HG02642 (cell line): ENCODE results near the gene TAGLN2.

Experiments used
- ATAC-seq: cut with Tn5 transposase; IDR thresholded peaks from one replicate; pipeline ENCODE4 v1.9.1; 2021; ENCODE audit warnings: mild to moderate bottlenecking; ENCODE audit not compliant: unreplicated experiment, poor library complexity

The TAGLN2 gene

GRCh38 chr1:159881622-159882526 lies 43.4 kb downstream of the TAGLN2 start:
- no peak for ATAC-seq

DNA sequence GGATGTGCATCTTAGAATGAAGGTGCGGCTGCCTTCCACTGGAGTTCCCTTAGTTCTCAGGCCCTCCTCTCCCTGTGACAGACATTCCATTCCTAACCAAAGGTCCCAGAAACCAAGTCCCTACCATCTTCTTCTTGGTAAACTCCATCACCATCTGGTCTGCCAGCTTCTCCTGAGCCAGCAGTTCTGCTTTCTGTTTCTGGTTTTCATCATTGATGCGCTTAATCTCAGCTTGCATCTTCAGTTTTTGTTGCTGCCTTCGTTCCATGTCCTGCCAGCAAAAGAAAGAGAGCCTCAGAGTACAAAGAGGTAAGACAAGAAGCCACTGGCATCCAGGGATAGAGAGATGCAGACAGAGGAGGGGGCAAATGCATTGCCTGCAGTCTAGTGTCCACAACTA lies 44.9 kb downstream of the TAGLN2 start:
- no peak for ATAC-seq

- no peak for ATAC-seq
Measured at GRCh38 chr1:159879977-159880376, 45.3 kb downstream of the TAGLN2 start.

GRCh38 chr1:159879136-159879535 lies 46.2 kb downstream of the TAGLN2 start:
- no peak for ATAC-seq

DNA sequence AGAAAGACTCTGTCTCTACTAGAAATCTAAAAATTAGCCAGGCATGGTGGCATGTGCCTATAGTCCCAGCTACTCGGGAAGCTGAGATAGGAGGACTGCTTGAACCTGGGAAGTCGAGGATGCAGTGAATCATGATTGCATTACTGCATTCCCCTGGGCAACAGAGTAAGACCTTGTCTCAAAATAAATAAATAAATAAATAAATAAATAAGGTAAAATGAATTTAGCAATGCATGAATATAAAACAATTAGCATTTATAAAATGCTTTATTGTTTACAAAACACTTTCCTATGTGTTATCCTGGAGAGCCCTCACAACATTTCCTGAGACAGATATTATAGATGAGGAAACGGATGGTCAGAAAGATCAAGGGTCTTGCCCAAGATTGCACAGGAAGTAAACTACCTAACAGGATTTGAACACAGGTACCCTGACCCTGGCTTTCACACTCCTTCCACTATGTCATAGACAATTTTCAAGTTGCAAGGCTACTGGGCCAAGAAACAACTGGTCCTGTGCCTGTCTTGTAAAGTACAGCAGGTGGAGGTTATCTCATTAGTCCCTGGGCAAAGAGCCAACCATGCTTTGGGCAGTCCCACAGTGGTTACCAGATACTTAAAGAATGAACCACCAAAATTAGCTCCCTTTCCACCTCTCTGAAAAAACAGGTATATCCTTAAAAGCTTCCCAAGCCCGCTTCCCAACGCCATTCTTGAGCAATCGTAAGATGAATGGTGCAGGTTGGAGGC lies 47.4 kb downstream of the TAGLN2 start:
- ATAC-seq = no peak

GRCh38 chr1:159873530-159874143 lies 51.7 kb downstream of the TAGLN2 start:
- no peak for ATAC-seq

DNA sequence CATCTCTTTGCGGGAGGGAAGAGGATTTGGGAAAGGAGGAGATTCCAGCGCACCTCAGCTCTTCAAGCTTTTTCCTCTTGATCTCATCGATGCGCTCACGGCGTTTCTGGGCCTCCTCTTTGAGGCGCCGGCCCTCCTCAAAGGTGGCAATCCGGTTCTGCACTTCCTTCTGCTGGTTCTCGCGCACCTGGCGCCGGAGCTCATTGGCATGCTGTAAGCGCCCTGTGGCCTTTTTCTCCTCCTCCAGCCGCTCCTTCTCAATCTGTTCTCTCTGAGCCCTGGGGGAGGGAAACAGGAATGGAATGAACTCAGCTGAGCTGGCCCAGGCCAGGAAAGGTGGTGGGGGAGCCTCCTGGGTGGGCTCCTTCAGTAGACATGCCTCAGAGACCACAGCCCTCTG lies 52.4 kb downstream of the TAGLN2 start:
- ATAC-seq = no peak

GRCh38 chr1:159870704-159871103 lies 54.6 kb downstream of the TAGLN2 start:
- no peak for ATAC-seq

- ATAC-seq = no peak
Measured at GRCh38 chr1:159869607-159870006, 55.7 kb downstream of the TAGLN2 start.

GRCh38 chr1:159869173-159869572 lies 56.1 kb downstream of the TAGLN2 start:
- ATAC-seq = no peak

- ATAC-seq = no peak
Measured at GRCh38 chr1:159868766-159869165, 56.5 kb downstream of the TAGLN2 start.
